K562 (cell line): ENCODE data around the gene GHR.

Source experiments
- CTCF ChIP-seq, 3 experiments: IDR thresholded peaks in 2 of 3; conservative IDR thresholded peaks in 1 of 3; 2 replicates each; pipeline ENCODE4 v1.5.1; 2011 to 2012; ENCODE audit warnings: low read length in 3 of 3, mild to moderate bottlenecking in 3 of 3, control low read depth in 2 of 3, improper control_type of control experiment in 1 of 3, inconsistent platforms in 1 of 3, low read depth in 1 of 3, mixed read lengths in 1 of 3, moderate library complexity in 1 of 3; ENCODE audit not compliant: insufficient read depth in 2 of 3
- EZH2 ChIP-seq: IDR thresholded peaks from 2 replicates; pipeline ENCODE4 v1.6.1; 2012; ENCODE audit warnings: low read depth, mild to moderate bottlenecking, inconsistent platforms, low read length, borderline replicate concordance
- HNRNPUL1 ChIP-seq: fragments of 200-400 bp; formaldehyde crosslinking; IDR thresholded peaks from 2 replicates; pipeline ENCODE4 v1.6.1; 2017; ENCODE audit warnings: low read length
- TF ChIP-seq, protein P1 (sequence below): fragments of 450-650 bp; formaldehyde crosslinking; IDR thresholded peaks from 2 replicates; pipeline ENCODE4 v1.4.0; 2020; ENCODE audit warnings: mild to moderate bottlenecking

GRCh38 chr5:42751044-42751443 is 327.8 kb downstream of the GHR start:
- no peak for TF ChIP-seq HNRNPUL1
- TF ChIP-seq, protein P1, sequence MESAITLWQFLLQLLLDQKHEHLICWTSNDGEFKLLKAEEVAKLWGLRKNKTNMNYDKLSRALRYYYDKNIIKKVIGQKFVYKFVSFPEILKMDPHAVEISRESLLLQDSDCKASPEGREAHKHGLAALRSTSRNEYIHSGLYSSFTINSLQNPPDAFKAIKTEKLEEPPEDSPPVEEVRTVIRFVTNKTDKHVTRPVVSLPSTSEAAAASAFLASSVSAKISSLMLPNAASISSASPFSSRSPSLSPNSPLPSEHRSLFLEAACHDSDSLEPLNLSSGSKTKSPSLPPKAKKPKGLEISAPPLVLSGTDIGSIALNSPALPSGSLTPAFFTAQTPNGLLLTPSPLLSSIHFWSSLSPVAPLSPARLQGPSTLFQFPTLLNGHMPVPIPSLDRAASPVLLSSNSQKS (CRISPR knock-in tag) = no peak
- TF ChIP-seq CTCF (IDR thresholded peaks at IDR 0.05 in 2 of 3, conservative IDR thresholded peaks at IDR 0.05 in 1 of 3; ENCODE audit: insufficient read depth in 2 of 3, low read depth in 1 of 3, low read length in 3 of 3) = no peak
- TF ChIP-seq EZH2 = no peak
